Urothelium cell line (cell line): Measurements from ENCODE around the gene RUVBL1.

Experiments
- DNase-seq: peaks from one replicate; pipeline ENCODE4 v3.0.0; 2011; ENCODE audit warnings: low spot score, mixed read lengths
- FAIRE-seq: peaks from 2 replicates; lab custom pipeline; 2011; peaks lifted over from hg19 to GRCh38; lab: Jason Lieb, UNC

Gene RUVBL1

GRCh38 chr3:128070898-128071591, 52.6 kb downstream of the RUVBL1 start:
- DNase-seq = no peak
- no peak for FAIRE-seq

GRCh38 chr3:128069271-128069670, 54.3 kb downstream of the RUVBL1 start:
- FAIRE-seq (no peak), DNase-seq (no peak)

- FAIRE-seq = no peak
- DNase-seq = peak; percentile 56
Measured at GRCh38 chr3:128068156-128068620, 55.4 kb downstream of the RUVBL1 start.

- FAIRE-seq (no peak), DNase-seq (no peak)
Measured at GRCh38 chr3:128067489-128067888, 56.1 kb downstream of the RUVBL1 start.

- no peak for DNase-seq
- no peak for FAIRE-seq
Measured at GRCh38 chr3:128066676-128067075, 56.9 kb downstream of the RUVBL1 start.

GRCh38 chr3:128066114-128066513, 57.5 kb downstream of the RUVBL1 start:
- FAIRE-seq (no peak), DNase-seq (no peak)

GRCh38 chr3:128064962-128065361, 58.6 kb downstream of the RUVBL1 start:
- no peak for DNase-seq
- FAIRE-seq = no peak

- FAIRE-seq = no peak
Measured at GRCh38 chr3:128063865-128064264, 59.7 kb downstream of the RUVBL1 start.

GRCh38 chr3:128062033-128062745, 61.4 kb downstream of the RUVBL1 start:
- DNase-seq (no peak), FAIRE-seq (no peak)

More at GRCh38 chr3:128063865-128064264, 59.7 kb downstream of the RUVBL1 start:
- DNase-seq = no peak

- DNase-seq (no peak), FAIRE-seq (no peak)
Measured at GRCh38 chr3:128060473-128061381, 62.9 kb downstream of the RUVBL1 start.

- no peak for FAIRE-seq
- no peak for DNase-seq
Measured at GRCh38 chr3:128056258-128056657, 67.4 kb downstream of the RUVBL1 start.

GRCh38 chr3:128054367-128054766, 69.2 kb downstream of the RUVBL1 start:
- no peak for FAIRE-seq

GRCh38 chr3:128053614-128054013, 70.0 kb downstream of the RUVBL1 start:
- no peak for FAIRE-seq

More at GRCh38 chr3:128054367-128054766, 69.2 kb downstream of the RUVBL1 start:
- no peak for DNase-seq

GRCh38 chr3:128052595-128053351, 70.8 kb downstream of the RUVBL1 start:
- FAIRE-seq = no peak
- no peak for DNase-seq

More at GRCh38 chr3:128053614-128054013, 70.0 kb downstream of the RUVBL1 start:
- no peak for DNase-seq

- peak; percentile 98 for DNase-seq
- FAIRE-seq = no peak
Measured at GRCh38 chr3:128051837-128052594, 71.6 kb downstream of the RUVBL1 start, which contains the start of gene SEC61A1. SEC61A1 (plus strand) TSS chr3:128052437; CDS start chr3:128052553, 116 bp downstream.

GRCh38 chr3:128051459-128051836, 72.2 kb downstream of the RUVBL1 start:
- peak; percentile 18 for DNase-seq
- no peak for FAIRE-seq

GRCh38 chr3:128050597-128050996, 73.0 kb downstream of the RUVBL1 start:
- DNase-seq = no peak
- no peak for FAIRE-seq

- FAIRE-seq (no peak), DNase-seq (no peak)
Measured at GRCh38 chr3:128041344-128041743, 82.3 kb downstream of the RUVBL1 start.

GRCh38 chr3:128040660-128041059, 83.0 kb downstream of the RUVBL1 start:
- no peak for FAIRE-seq
- no peak for DNase-seq
